Calu3 (cell line): Measurements from ENCODE around the gene IPP. TPM values are rescaled to one million over a fixed set of nuclear protein-coding genes. Genes with fewer than 3 reads are reported as not detected.

ENCODE experiments used
- BruUV-seq: library from RNA; stranded (reverse); fragments of 400-500 nt; replicated peaks from 2 replicates; lab custom pipeline; 2021; lab: Mats Ljungman, UMichigan
- CTCF ChIA-PET: fragments of 300-600 bp; sonication (Branson Sonifier 250); formaldehyde crosslinking; loops from one replicate; lab custom pipeline; 2022; ENCODE audit warnings: antibody characterized with exemption; lab: Charles Lee
- DNase-seq: peaks from one replicate; pipeline ENCODE4 v3.0.0; 2022
- H3K27ac Mint-ChIP-seq: one replicate; pipeline ENCODE4 v1.8.0; 2022; ENCODE audit warnings: mixed read lengths; ENCODE audit not compliant: unreplicated experiment
- H3K27me3 Mint-ChIP-seq: one replicate; pipeline ENCODE4 v1.8.0; 2022; ENCODE audit warnings: mixed read lengths; ENCODE audit not compliant: unreplicated experiment
- H3K36me3 Mint-ChIP-seq: one replicate; pipeline ENCODE4 v1.8.0; 2022; ENCODE audit warnings: mild to moderate bottlenecking, moderate library complexity, mixed read lengths; ENCODE audit not compliant: insufficient read depth, unreplicated experiment
- H3K4me1 Mint-ChIP-seq: one replicate; pipeline ENCODE4 v1.8.0; 2022; ENCODE audit warnings: mild to moderate bottlenecking, low read depth, mixed read lengths; ENCODE audit not compliant: unreplicated experiment
- H3K4me3 Mint-ChIP-seq: one replicate; pipeline ENCODE4 v1.8.0; 2022; ENCODE audit warnings: mild to moderate bottlenecking, low read depth, moderate library complexity, mixed read lengths; ENCODE audit not compliant: unreplicated experiment
- H3K9me3 Mint-ChIP-seq: one replicate; pipeline ENCODE4 v1.8.0; 2022; ENCODE audit warnings: low read depth, mixed read lengths; ENCODE audit not compliant: unreplicated experiment
- intact Hi-C: fragments of 100-400 bp; cut with micrococcal nuclease; formaldehyde crosslinking; loops from one replicate; pipeline ENCODE4 v1.10.0; 2022; ENCODE audit not compliant: unreplicated experiment
- total RNA-seq: library from RNA; stranded (reverse); gene quantifications from 2 replicates; pipeline ENCODE4 v1.2.3, GENCODE V29; 2022
- TF ChIP-seq, protein P1 (sequence below): fragments of 200-600 bp; IDR thresholded peaks from one replicate; pipeline ENCODE4 v1.8.0; 2022; ENCODE audit warnings: antibody characterized with exemption; ENCODE audit not compliant: unreplicated experiment

The IPP gene
- total RNA-seq, 1 experiment from 2014 or later = 11.6 TPM

DNA sequence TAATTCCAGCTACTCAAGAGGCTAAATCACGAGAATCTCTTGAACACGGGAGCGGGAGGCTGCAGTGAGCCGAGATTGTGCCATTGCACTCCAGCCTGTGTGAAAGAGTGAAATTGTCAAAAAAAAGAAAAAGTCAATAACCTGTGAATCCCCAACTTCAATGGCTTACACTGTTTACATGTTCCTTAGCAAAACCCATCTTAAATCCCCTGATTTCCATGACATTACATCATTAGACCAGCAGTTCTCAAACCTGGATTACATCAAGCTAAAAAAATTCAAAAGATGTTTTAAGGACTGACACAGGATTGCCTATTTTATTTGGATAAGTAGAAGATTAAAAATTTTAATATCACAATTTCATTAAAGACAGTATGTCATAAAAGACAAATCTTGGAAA, 76.5 kb downstream of the IPP start:
- Mint-ChIP-seq H3K4me3 (no peak overlapping the region), H3K27me3 (no peaks in the 10 kb centered on the region), H3K9me3 (no peaks in the 10 kb centered on the region), H3K27ac (no peak overlapping the region), H3K36me3 (no peaks in the 10 kb centered on the region), H3K4me1 (peaks cover 18% of the 10 kb centered on the region)
- TF ChIP-seq, protein P1, sequence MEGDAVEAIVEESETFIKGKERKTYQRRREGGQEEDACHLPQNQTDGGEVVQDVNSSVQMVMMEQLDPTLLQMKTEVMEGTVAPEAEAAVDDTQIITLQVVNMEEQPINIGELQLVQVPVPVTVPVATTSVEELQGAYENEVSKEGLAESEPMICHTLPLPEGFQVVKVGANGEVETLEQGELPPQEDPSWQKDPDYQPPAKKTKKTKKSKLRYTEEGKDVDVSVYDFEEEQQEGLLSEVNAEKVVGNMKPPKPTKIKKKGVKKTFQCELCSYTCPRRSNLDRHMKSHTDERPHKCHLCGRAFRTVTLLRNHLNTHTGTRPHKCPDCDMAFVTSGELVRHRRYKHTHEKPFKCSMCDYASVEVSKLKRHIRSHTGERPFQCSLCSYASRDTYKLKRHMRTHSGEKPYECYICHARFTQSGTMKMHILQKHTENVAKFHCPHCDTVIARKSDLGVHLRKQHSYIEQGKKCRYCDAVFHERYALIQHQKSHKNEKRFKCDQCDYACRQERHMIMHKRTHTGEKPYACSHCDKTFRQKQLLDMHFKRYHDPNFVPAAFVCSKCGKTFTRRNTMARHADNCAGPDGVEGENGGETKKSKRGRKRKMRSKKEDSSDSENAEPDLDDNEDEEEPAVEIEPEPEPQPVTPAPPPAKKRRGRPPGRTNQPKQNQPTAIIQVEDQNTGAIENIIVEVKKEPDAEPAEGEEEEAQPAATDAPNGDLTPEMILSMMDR = no peak
- BruUV-seq = no TSS peak
- no peak for DNase-seq
- CTCF ChIA-PET = interaction anchor here (1.4 kb wide), 1 partner anchor 12 kb away, joined by 3 read pairs; the partner anchor contains the start of gene GPBP1L1
- intact Hi-C loops = no loop called here

DNA sequence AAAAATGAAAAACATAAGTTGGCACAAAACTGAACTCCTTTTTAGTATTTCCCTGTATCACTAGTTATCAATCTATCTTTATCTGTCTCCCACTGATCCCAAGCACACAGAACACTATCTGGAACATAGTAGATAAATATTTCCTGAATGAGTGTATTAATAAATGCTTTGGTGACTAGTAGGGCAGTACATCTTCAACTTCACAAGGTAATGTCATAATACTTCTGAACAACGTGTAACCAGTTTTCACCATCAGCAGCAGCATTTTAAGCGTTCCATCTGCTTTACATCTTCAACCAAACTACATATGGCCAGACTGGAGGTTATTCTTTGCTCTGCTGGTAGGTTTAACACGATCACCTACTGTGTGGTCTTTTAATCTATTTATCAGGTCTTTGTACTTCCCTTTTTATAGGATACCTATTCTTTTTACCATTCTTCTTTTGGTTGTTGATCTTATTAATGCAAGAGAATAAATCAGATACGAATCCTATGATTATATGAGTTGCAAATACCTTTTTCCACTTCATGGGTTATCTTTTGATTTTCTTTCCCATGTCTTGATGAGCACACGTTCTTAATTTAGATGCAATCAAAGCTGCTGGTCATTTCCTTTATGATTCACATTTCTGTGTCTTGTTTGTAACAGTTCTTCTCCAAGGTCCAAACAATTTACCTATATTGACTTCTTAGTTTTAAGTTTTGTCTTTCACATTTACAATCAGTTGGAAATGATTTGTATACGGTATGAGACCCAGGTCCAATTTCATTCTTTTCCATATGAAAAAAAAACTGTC, 80.4 kb downstream of the IPP start:
- TF ChIP-seq, protein P1 = no peak
- no peak overlapping the region for H3K27ac Mint-ChIP-seq
- H3K4me1 Mint-ChIP-seq = peaks cover 6% of the 10 kb centered on the region
- no peaks in the 10 kb centered on the region for H3K36me3 Mint-ChIP-seq
- no TSS peak for BruUV-seq
- H3K9me3 Mint-ChIP-seq = no peaks in the 10 kb centered on the region
- H3K4me3 Mint-ChIP-seq = no peak overlapping the region
- H3K27me3 Mint-ChIP-seq = no peaks in the 10 kb centered on the region
- intact Hi-C loops = no loop called here
- no peak for DNase-seq
- CTCF ChIA-PET = interaction anchor here (1.7 kb wide), 1 partner anchor 16 kb away, joined by 5 read pairs; the partner anchor contains the start of gene GPBP1L1

DNA sequence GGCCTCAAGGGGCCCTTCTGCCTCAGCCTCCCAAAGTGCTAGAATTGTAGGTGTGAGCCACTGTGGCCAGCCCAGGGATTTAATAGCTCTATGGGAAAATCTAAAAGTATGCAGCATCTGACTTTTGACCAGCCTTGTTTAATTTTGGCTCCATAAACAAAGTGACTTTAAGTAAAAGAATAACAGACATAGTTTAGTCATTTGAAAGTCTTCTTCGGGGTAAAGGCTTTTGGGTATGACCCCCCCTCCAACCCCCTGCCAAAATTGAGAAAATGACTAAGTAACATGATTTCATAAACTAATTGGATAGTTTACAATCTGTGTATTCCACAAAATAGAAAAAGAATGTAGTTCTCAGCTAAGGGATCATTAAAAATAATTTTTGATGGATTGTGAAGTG, 81.1 kb downstream of the IPP start:
- no TSS peak for BruUV-seq

DNA sequence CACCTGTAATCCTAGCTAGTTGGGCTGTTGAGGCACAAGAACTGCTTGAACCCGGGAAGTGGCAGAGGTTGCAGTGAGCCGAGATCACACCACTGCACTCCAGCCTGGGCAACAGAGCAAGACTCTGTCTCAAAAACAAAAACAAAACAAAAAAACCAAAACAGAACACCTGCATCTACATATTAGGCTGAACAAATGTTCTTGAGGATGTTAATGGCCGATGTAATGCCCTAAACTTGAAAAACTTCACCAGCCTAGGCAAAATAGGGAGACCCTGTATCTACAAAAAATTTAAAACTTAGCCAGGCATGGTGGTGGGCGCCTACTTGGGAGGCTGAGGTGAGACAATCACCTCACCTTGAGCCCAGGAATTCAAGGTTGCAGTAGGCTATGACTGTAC, 81.9 kb downstream of the IPP start:
- TF ChIP-seq, protein P1 = no peak
- H3K4me3 Mint-ChIP-seq = no peak overlapping the region
- no peaks in the 10 kb centered on the region for H3K27me3 Mint-ChIP-seq
- H3K4me1 Mint-ChIP-seq = peaks cover 6% of the 10 kb centered on the region
- H3K9me3 Mint-ChIP-seq = no peaks in the 10 kb centered on the region
- intact Hi-C loops = no loop called here
- H3K36me3 Mint-ChIP-seq = no peaks in the 10 kb centered on the region
- BruUV-seq = no TSS peak
- CTCF ChIA-PET = no interaction called here
- DNase-seq = no peak
- no peak overlapping the region for H3K27ac Mint-ChIP-seq

More for the DNA sequence above, 81.1 kb downstream of the IPP start:
- Mint-ChIP-seq H3K36me3 (no peaks in the 10 kb centered on the region), H3K4me3 (no peak overlapping the region), H3K27ac (no peak overlapping the region), H3K9me3 (no peaks in the 10 kb centered on the region), H3K27me3 (no peaks in the 10 kb centered on the region), H3K4me1 (peaks cover 6% of the 10 kb centered on the region)
- DNase-seq = no peak
- intact Hi-C loops = no loop called here
- TF ChIP-seq, protein P1 = no peak
- CTCF ChIA-PET = no interaction called here
